ENCODE data around the gene CGB7.

CGB7 gene

DNA sequence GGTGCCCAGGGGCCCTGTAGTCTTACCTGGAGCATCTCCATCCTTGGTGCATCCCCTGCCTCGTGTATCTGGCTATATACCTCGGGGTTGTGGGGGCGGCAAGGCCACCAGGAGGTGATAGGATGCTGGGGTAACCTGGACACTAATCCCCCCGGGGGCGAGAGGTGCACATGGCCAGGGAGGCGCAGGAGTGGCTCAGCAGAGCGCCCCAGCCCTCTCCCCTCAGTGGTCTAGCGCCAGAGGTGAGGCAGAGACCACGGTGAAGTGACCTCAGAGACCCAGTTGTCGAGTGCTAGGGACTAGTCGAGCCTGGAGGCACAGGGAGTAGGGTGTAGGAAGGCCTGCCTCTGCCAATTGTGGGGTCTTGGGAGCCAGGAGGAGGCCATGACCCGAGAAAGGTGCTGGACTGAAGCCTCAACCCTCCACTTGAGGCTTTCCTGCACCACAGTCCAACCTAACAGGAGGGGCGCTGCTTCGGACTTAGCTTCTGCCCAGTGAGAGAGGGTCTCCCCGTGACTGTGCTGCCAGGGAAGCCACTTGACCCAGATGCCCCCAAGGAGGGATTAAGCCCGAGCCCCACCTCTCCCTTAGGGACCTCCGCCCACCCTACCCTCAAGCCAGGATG lies 40.4 kb downstream of the CGB7 start, which contains the start of gene LHB:
TSS of gene LHB (minus strand) at position 51 of the 625 bp plus-strand sequence. CDS start at position 41, 10 bp downstream.
- H3K4me3 ChIP-seq (ENCODE audit: low read depth, low read length): peak within 1 kb of the TSS; percentile 54
- TF ChIP-seq, protein P1, sequence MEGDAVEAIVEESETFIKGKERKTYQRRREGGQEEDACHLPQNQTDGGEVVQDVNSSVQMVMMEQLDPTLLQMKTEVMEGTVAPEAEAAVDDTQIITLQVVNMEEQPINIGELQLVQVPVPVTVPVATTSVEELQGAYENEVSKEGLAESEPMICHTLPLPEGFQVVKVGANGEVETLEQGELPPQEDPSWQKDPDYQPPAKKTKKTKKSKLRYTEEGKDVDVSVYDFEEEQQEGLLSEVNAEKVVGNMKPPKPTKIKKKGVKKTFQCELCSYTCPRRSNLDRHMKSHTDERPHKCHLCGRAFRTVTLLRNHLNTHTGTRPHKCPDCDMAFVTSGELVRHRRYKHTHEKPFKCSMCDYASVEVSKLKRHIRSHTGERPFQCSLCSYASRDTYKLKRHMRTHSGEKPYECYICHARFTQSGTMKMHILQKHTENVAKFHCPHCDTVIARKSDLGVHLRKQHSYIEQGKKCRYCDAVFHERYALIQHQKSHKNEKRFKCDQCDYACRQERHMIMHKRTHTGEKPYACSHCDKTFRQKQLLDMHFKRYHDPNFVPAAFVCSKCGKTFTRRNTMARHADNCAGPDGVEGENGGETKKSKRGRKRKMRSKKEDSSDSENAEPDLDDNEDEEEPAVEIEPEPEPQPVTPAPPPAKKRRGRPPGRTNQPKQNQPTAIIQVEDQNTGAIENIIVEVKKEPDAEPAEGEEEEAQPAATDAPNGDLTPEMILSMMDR (IDR thresholded peaks at IDR 0.05; ENCODE audit: low read depth, low read length): no peak

DNA sequence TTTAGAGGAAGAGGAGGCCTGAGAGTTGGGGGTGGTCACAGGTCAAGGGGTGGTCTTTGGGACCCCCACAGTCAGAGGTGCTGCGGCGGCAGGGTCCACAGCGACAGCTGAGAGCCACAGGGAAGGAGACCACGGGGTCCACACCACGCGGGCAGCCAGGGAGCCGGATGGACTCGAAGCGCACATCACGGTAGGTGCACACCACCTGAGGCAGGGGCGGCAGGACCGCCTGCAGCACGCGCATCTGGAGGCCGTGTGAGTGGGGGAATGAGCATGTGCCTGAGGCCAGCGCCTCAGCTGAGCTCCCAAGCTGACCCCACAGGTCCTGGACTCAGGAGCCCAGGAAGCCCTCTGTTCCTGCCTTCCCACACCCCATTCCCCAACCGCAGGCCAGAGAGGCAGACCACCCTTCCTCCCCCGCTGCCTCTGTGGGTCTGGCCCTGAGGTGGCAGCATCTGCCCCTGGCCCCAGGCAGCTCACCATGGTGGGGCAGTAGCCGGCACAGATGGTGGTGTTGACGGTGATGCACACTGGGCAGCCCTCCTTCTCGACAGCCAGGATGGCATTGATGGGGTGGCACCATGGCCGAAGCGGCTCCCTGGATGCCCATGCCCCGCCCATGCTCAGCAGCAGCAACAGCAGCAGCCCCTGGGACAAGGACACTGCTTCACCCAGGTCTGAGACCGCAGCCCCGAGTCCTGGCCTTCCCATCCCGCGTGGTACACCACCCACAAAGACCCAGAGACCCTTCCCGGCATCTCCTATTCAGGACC lies 41.3 kb downstream of the CGB7 start:
- H3K4me3 ChIP-seq (ENCODE audit: low read depth, low read length): no peak overlapping the region
- TF ChIP-seq, protein P1 (IDR thresholded peaks at IDR 0.05; ENCODE audit: low read depth, low read length): no peak

DNA sequence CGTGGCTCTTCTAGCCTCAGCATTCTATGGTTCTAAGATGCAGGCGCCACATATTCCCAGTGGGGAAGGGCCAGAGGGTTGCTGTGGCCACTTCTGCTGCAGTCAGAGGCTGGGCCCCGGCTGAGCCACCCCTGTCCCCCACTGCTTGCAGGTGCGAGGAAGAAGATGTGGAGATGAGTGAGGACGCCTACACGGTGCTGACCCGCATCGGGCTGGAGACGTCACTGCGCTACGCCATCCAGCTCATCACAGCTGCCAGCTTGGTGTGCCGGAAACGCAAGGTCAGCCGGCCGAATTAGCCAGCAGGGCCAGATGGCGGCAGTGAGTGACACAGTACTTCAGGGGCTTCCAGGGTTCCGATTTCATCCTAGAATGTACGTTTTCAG lies 42.7 kb downstream of the CGB7 start:
- no peak overlapping the region for H3K4me3 ChIP-seq (ENCODE audit: low read depth, low read length)
- TF ChIP-seq, protein P1 (IDR thresholded peaks at IDR 0.05; ENCODE audit: low read depth, low read length): no peak

DNA sequence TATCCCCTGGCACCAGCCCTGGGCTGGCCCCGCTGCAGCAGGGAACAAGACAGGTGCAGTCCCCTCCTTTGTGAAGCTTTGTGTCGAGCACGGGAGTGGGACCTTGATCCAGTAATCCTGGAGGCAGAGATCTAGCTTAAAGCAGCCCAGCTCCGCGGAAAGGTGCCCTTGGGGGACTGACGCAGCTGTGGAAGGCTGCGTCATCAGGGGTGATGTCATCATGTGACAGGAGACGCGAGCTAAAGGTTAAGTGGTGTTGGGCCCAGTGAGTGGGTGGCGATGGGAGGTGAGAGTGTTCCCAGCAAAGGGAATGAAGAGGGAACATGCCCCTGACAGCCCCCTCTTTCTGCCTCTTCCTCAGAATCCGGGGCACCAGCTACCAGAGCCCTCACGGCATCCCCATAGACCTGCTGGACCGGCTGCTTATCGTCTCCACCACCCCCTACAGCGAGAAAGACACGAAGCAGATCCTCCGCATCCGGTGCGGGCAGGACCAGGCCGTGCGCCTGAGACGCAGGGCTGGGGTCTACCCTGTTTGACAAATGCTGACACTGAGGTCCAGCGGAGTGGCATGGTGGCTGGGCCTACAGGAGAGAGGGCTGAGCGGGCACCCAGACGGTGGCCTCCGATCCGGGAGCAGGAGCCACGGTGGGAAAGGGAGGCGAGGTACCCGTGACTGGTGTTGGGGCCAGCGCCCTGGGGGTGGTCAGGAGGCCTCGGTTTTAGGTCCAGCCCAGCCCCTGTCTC lies 43.3 kb downstream of the CGB7 start:
- H3K4me3 ChIP-seq (ENCODE audit: low read depth, low read length): no peak overlapping the region
- TF ChIP-seq, protein P1 (IDR thresholded peaks at IDR 0.05; ENCODE audit: low read depth, low read length): no peak

DNA sequence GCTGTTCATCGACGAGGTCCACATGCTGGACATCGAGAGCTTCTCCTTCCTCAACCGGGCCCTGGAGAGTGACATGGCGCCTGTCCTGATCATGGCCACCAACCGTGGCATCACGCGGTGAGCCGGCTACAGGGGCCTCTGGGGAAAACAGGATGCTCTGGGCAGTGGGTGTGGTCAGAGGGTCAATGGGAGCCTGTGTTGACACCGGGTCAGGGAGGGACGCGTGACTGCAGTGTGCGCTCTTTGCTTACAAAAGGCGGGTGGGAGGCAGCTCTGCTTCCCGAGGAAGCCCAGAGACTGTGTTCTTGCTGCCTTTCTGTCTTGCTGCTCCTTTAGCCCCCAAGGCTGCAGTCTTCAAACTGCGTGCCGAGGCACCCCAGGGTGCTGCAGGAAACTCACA lies 46.4 kb downstream of the CGB7 start:
- TF ChIP-seq, protein P1 (IDR thresholded peaks at IDR 0.05; ENCODE audit: low read depth, low read length): no peak
- no peak overlapping the region for H3K4me3 ChIP-seq (ENCODE audit: low read depth, low read length)

DNA sequence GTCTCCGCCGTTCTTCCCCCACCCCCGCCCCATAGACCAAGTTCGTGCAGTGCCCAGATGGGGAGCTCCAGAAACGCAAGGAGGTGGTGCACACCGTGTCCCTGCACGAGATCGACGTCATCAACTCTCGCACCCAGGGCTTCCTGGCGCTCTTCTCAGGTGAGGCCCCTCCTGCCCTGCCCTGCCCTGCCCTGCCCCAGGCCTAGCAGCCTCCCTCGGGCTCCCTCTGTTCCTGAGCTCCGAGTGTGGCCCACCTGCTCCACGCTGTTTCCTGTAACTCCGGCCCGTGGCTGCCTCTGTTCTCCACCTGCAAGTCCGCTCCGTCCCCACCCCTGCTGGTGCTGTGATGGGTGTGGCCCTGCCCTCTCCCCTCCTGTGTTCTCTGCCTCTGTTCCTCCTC lies 47.1 kb downstream of the CGB7 start:
- TF ChIP-seq, protein P1 (IDR thresholded peaks at IDR 0.05; ENCODE audit: low read depth, low read length): no peak
- H3K4me3 ChIP-seq (ENCODE audit: low read depth, low read length): no peak overlapping the region
